ELF-1 (cell line): ENCODE data around the gene COPS8.

Experiments
- DNase-seq: peaks from one replicate; pipeline ENCODE4 v3.0.0-alpha.2; 2016; ENCODE audit warnings: low read depth, low spot score

The COPS8 gene

GRCh38 chr2:237130562-237131421, 45.1 kb downstream of the COPS8 start:
- no peak for DNase-seq

- no peak for DNase-seq
Measured at GRCh38 chr2:237131749-237132533, 46.3 kb downstream of the COPS8 start.

GRCh38 chr2:237132799-237133198, 47.1 kb downstream of the COPS8 start:
- DNase-seq = peak; percentile 61

GRCh38 chr2:237134321-237135230, 48.9 kb downstream of the COPS8 start:
- DNase-seq = no peak

GRCh38 chr2:237136824-237137223, 51.1 kb downstream of the COPS8 start:
- DNase-seq = no peak

GRCh38 chr2:237137626-237138323, 52.1 kb downstream of the COPS8 start:
- DNase-seq = no peak

- DNase-seq = no peak
Measured at GRCh38 chr2:237139123-237139675, 53.5 kb downstream of the COPS8 start.

GRCh38 chr2:237140689-237141285, 55.1 kb downstream of the COPS8 start:
- no peak for DNase-seq

GRCh38 chr2:237141571-237142051, 55.9 kb downstream of the COPS8 start:
- DNase-seq = no peak

GRCh38 chr2:237143118-237143517, 57.4 kb downstream of the COPS8 start:
- no peak for DNase-seq

- no peak for DNase-seq
Measured at GRCh38 chr2:237143676-237144440, 58.2 kb downstream of the COPS8 start.

- DNase-seq = no peak
Measured at GRCh38 chr2:237144516-237144915, 58.8 kb downstream of the COPS8 start.

- no peak for DNase-seq
Measured at GRCh38 chr2:237147317-237147716, 61.6 kb downstream of the COPS8 start.

- DNase-seq = no peak
Measured at GRCh38 chr2:237148624-237149023, 62.9 kb downstream of the COPS8 start.

GRCh38 chr2:237149425-237149824, 63.7 kb downstream of the COPS8 start:
- no peak for DNase-seq
